Measurements from ENCODE around the gene ANTXRL. TPM values are rescaled to one million over a fixed set of nuclear protein-coding genes. Genes with fewer than 3 reads are reported as not detected.

Gene ANTXRL
- total RNA-seq, 1 donor from 2014 or later, result not detected

- DNase-seq (ENCODE audit: low spot score), result no peak
- peaks cover 3% of the 10 kb centered on the region for H3K9me3 Mint-ChIP-seq (ENCODE audit: low read depth)
- H3K4me3 Mint-ChIP-seq (ENCODE audit: unreplicated experiment), result no peak overlapping the region
- H3K4me1 Mint-ChIP-seq (ENCODE audit: low read depth), result peaks cover 18% of the 10 kb centered on the region
- H3K27ac Mint-ChIP-seq (ENCODE audit: unreplicated experiment), result no peak overlapping the region
- no peak for TF ChIP-seq CTCF (IDR thresholded peaks at IDR 0.05)
- peaks cover 1% of the 10 kb centered on the region for H3K36me3 Mint-ChIP-seq (ENCODE audit: low read depth)
- peaks cover 7% of the 10 kb centered on the region for H3K27me3 Mint-ChIP-seq (ENCODE audit: low read depth)
Measured at GRCh38 chr10:46287846-46288477, 1.2 kb downstream of the ANTXRL start.

GRCh38 chr10:46288601-46289206 is 1.9 kb downstream of the ANTXRL start:
- peaks cover 1% of the 10 kb centered on the region for H3K36me3 Mint-ChIP-seq (ENCODE audit: low read depth)
- peaks cover 10% of the 10 kb centered on the region for H3K27me3 Mint-ChIP-seq (ENCODE audit: low read depth)
- no peak overlapping the region for H3K27ac Mint-ChIP-seq (ENCODE audit: unreplicated experiment)
- no peak overlapping the region for H3K4me3 Mint-ChIP-seq (ENCODE audit: unreplicated experiment)
- no peak for TF ChIP-seq CTCF (IDR thresholded peaks at IDR 0.05)
- peaks cover 3% of the 10 kb centered on the region for H3K9me3 Mint-ChIP-seq (ENCODE audit: low read depth)
- peaks cover 11% of the 10 kb centered on the region for H3K4me1 Mint-ChIP-seq (ENCODE audit: low read depth)
- DNase-seq (ENCODE audit: low spot score), result no peak

DNA sequence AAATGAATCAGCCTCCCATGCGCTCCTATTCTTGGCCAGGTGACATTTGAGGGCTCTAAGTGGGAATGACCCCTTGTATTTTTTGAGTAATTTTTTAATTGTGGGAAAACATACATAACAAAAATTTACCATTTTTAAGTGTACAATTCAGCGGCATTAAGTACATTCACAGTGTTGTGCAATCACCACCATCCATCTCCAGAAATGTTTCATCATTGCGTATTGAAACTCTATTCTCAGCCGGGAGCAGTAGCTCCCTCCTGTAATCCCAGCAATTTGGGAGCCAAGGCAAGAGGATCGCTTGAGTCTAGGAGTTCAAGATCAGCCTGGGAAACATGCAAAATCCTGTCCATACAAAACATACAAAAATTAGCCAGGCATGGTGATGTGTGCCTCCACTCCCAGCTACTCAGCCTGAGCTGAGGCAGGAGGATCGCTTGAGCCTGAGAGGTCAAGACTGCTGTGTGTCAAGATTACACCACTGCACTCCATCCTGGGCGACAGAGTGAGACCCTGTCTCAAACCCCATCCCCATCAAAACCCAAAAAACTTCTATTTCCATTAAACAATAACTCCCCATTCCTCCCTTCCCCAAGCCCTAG is 2.5 kb downstream of the ANTXRL start:
- TF ChIP-seq CTCF (IDR thresholded peaks at IDR 0.05), result no peak
- Mint-ChIP-seq H3K36me3 (ENCODE audit: low read depth) (peaks cover 1% of the 10 kb centered on the region), H3K9me3 (ENCODE audit: low read depth) (peaks cover 3% of the 10 kb centered on the region), H3K4me1 (ENCODE audit: low read depth) (peaks cover 4% of the 10 kb centered on the region), H3K27ac (ENCODE audit: unreplicated experiment) (no peak overlapping the region), H3K27me3 (ENCODE audit: low read depth) (peaks cover 10% of the 10 kb centered on the region), H3K4me3 (ENCODE audit: unreplicated experiment) (no peak overlapping the region)
- DNase-seq (ENCODE audit: low spot score), result no peak

GRCh38 chr10:46290101-46290886 is 3.5 kb downstream of the ANTXRL start:
- H3K27me3 Mint-ChIP-seq (ENCODE audit: low read depth), result peaks cover 10% of the 10 kb centered on the region
- H3K9me3 Mint-ChIP-seq (ENCODE audit: low read depth), result peaks cover 3% of the 10 kb centered on the region
- no peak for TF ChIP-seq CTCF (IDR thresholded peaks at IDR 0.05)
- no peak for DNase-seq (ENCODE audit: low spot score)
- H3K36me3 Mint-ChIP-seq (ENCODE audit: low read depth), result no peaks in the 10 kb centered on the region
- peaks cover 1% of the 10 kb centered on the region for H3K4me1 Mint-ChIP-seq (ENCODE audit: low read depth)
- H3K27ac Mint-ChIP-seq (ENCODE audit: unreplicated experiment), result no peak overlapping the region
- no peak overlapping the region for H3K4me3 Mint-ChIP-seq (ENCODE audit: unreplicated experiment)

Data from chondrocyte (in vitro differentiated cells).